Measurements from ENCODE around the gene CWC27.
A peak's percentile ranks its signal among the peaks of the same experiment; 100 is the strongest.
"Not testable (repeated sequence)": the region's sequence is repeated elsewhere in the genome, so short reads cannot be mapped to it uniquely, and the experiment has no call there.

CWC27 gene

DNA sequence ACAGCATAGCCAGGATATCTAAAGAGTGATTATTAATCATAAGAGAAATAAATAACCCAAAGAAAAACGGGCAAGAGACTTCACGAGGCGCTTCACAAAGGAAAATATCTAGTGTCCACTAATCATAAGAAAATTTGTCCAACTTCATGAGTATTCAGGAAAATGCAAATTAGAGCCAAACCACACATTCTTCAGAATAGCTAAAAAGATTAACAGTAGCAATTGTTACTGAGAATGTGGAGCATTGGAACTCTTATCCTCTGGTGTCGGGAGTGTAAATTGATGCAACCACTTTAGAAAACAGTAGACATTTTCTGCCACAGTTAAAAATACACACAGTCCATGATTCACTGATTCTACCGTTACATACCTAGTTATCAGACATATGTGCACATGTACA is 145.7 kb downstream of the CWC27 start:
- Histone ChIP-seq H3K27me3 (ENCODE audit: control insufficient read depth, insufficient read depth, low read length) (no peaks in the 10 kb centered on the region), H3K4me3 (ENCODE audit: low read depth, low read length) (no peak overlapping the region), H3K27ac (ENCODE audit: low read depth, low read length) (no peak overlapping the region), H3K9ac (ENCODE audit: low read depth, low read length) (no peak overlapping the region), H3K4me1 (ENCODE audit: control insufficient read depth, insufficient read depth, low read length) (no peaks in the 10 kb centered on the region), H3K36me3 (ENCODE audit: control insufficient read depth, insufficient read depth, low read length) (no peaks in the 10 kb centered on the region), H3K9me3 (ENCODE audit: control insufficient read depth, insufficient read depth, low read length) (peaks cover 8% of the 10 kb centered on the region)

DNA sequence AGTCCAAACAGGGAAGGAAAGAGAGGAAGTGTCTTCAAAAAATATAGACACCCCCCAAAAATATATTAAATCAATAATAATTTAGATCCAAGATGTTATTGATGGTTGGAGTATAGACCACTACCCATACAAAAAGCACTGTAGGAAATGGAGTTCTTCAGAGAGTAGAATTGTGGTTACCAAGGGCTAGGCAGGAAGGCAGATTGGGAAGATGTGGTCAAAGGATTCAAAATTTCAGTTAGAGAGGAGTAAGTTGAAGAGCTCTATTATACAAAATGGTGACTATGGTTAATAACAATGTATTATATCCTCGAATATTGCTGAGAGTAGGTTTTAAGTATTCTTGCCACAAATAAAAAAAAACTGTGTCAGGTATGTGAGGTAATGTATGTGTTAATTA is 149.4 kb downstream of the CWC27 start:
- Histone ChIP-seq H3K4me1 (ENCODE audit: control insufficient read depth, insufficient read depth, low read length) (peaks cover 9% of the 10 kb centered on the region; the same call in 1 of the 2 replicates), H3K4me3 (ENCODE audit: low read depth, low read length) (no peak overlapping the region), H3K9ac (ENCODE audit: low read depth, low read length) (no peak overlapping the region), H3K36me3 (ENCODE audit: control insufficient read depth, insufficient read depth, low read length) (no peaks in the 10 kb centered on the region), H3K27ac (ENCODE audit: low read depth, low read length) (no peak overlapping the region), H3K27me3 (ENCODE audit: control insufficient read depth, insufficient read depth, low read length) (no peaks in the 10 kb centered on the region), H3K9me3 (ENCODE audit: control insufficient read depth, insufficient read depth, low read length) (peaks cover 10% of the 10 kb centered on the region)

DNA sequence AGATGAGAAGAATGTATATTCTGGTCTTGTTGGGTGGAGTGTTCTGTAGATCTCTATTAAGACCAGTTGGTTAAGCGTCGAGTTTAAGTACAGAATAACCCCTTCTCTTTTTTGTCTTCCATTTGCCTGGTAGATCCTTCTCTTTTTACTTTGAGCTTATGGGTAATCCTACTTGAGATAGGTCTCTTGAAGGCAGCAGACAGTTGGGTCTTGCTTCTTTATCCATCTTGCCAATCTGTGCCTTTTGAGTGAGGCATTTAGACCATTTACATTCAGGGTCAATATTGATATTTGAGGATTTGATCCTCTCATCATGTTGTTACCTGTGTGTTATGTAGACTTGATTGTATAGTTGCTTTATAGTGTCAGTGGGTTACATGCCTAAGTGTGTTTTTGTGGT is 152.7 kb downstream of the CWC27 start:
- peaks cover 10% of the 10 kb centered on the region; the same call in 1 of the 2 replicates for H3K4me1 ChIP-seq (ENCODE audit: control insufficient read depth, insufficient read depth, low read length)
- no peaks in the 10 kb centered on the region for H3K36me3 ChIP-seq (ENCODE audit: control insufficient read depth, insufficient read depth, low read length)
- H3K4me3 ChIP-seq (ENCODE audit: low read depth, low read length) = no peak overlapping the region
- no peak overlapping the region for H3K9ac ChIP-seq (ENCODE audit: low read depth, low read length)
- H3K27me3 ChIP-seq (ENCODE audit: control insufficient read depth, insufficient read depth, low read length) = no peaks in the 10 kb centered on the region
- H3K9me3 ChIP-seq (ENCODE audit: control insufficient read depth, insufficient read depth, low read length) = peaks cover 10% of the 10 kb centered on the region
- no peak overlapping the region for H3K27ac ChIP-seq (ENCODE audit: low read depth, low read length)

DNA sequence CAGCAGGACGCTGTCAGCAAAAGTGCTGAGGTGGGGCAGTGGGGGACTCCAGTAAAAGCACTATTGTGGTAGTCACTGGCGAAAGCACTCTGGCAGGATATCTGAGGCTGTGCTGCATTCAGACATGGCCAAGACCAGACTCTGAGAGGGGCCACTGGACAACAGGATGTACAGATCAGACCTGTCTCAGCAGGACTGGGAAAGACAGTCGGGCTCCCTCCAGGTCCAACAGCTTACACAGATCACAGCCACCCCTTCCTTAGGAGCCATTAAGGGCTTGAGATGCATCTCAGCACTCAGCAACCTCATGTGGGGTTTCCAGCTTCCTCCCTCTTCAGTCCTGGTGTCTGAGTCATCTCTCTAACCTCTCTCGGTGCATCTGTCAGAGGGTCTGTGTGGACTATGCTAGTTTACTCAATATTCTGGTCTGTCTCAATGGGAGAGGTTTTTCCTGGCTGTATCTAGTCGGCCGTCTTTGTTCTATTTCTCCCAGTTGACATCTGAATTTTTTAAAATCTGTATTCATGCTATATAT is 154.5 kb downstream of the CWC27 start:
- H3K36me3 ChIP-seq (ENCODE audit: control insufficient read depth, insufficient read depth, low read length) = no peaks in the 10 kb centered on the region
- H3K27me3 ChIP-seq (ENCODE audit: control insufficient read depth, insufficient read depth, low read length) = no peaks in the 10 kb centered on the region
- no peak overlapping the region for H3K4me3 ChIP-seq (ENCODE audit: low read depth, low read length)
- H3K9me3 ChIP-seq (ENCODE audit: control insufficient read depth, insufficient read depth, low read length) = peaks cover 10% of the 10 kb centered on the region
- H3K27ac ChIP-seq (ENCODE audit: low read depth, low read length) = no peak overlapping the region
- H3K9ac ChIP-seq (ENCODE audit: low read depth, low read length) = no peak overlapping the region
- peaks cover 10% of the 10 kb centered on the region; the same call in 1 of the 2 replicates for H3K4me1 ChIP-seq (ENCODE audit: control insufficient read depth, insufficient read depth, low read length)

DNA sequence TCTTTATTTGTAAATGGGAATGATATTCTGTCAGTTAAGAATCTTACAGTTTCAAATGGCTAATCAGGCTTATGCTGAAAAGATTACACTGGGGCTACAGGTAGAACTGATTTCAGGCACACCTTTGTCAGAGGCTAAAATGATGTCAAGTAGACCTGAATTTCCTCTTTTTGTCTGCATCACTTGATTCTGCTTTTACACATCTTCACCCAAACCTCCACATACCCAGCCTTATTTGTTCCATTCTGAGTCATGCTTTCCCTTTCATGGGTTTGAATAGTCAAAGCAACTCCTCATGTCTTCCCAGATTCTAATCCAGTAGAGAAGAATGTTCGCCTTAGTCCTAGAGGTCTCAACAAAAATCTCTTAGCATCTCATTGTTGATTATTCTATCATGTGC is 156.4 kb downstream of the CWC27 start:
- peaks cover 10% of the 10 kb centered on the region; the same call in 1 of the 2 replicates for H3K4me1 ChIP-seq (ENCODE audit: control insufficient read depth, insufficient read depth, low read length)
- H3K36me3 ChIP-seq (ENCODE audit: control insufficient read depth, insufficient read depth, low read length) = no peaks in the 10 kb centered on the region
- no peak overlapping the region for H3K9ac ChIP-seq (ENCODE audit: low read depth, low read length)
- H3K27ac ChIP-seq (ENCODE audit: low read depth, low read length) = no peak overlapping the region
- H3K27me3 ChIP-seq (ENCODE audit: control insufficient read depth, insufficient read depth, low read length) = no peaks in the 10 kb centered on the region
- H3K9me3 ChIP-seq (ENCODE audit: control insufficient read depth, insufficient read depth, low read length) = peaks cover 5% of the 10 kb centered on the region; the same call in 1 of the 2 replicates
- no peak overlapping the region for H3K4me3 ChIP-seq (ENCODE audit: low read depth, low read length)

DNA sequence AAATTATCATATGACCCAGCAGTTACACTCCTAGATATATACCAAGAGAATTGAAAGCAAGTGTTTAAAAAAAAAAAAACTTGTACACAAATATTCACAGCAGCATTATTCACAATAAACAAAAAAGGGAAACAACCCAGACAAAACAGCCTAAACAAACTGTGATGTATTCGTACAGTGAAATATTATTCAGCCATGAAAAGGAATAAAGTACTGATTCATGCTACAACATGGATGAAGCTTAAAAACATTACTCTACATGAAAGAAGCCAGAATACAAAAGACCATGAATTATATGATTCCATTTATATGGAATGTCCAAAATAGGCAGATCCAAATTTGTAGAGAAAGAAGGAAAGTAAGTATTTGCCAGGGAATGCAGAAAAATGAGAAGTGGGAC is 161.1 kb downstream of the CWC27 start:
- Histone ChIP-seq H3K4me1 (ENCODE audit: control insufficient read depth, insufficient read depth, low read length) (no peaks in the 10 kb centered on the region), H3K27me3 (ENCODE audit: control insufficient read depth, insufficient read depth, low read length) (no peaks in the 10 kb centered on the region), H3K4me3 (ENCODE audit: low read depth, low read length) (no peak overlapping the region), H3K9me3 (ENCODE audit: control insufficient read depth, insufficient read depth, low read length) (no peaks in the 10 kb centered on the region), H3K27ac (ENCODE audit: low read depth, low read length) (no peak overlapping the region), H3K36me3 (ENCODE audit: control insufficient read depth, insufficient read depth, low read length) (no peaks in the 10 kb centered on the region), H3K9ac (ENCODE audit: low read depth, low read length) (no peak overlapping the region)

DNA sequence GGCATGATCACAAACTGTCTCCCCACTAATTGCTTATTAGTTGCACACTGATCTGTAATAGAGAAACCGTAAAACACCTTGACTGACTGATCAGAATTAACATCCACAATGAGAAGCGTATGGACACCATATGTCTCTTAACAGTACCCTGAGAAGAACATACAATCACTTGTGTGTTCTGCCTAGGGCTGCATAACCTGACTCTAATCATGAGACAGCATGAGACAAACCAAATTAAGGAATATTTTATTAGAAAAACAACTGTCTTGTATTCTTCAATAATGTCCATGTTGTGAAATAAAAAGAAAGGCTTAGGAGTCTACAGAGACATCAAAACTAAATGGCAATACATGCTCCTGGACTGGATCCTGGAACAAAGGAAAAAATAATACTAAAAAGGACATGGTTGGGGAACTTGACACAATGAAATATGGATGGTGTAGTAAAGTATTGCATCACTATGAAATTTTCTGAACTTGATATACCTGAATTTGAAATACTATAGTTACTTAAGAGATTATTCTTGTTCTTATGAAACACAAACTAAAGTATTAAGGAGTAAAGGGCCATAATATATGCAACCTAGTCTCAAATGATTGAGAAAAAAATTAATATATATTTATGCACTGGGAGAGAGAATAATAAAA is 162.1 kb downstream of the CWC27 start:
- no peak overlapping the region for H3K4me3 ChIP-seq (ENCODE audit: low read depth, low read length)
- no peaks in the 10 kb centered on the region for H3K9me3 ChIP-seq (ENCODE audit: control insufficient read depth, insufficient read depth, low read length)
- no peaks in the 10 kb centered on the region for H3K4me1 ChIP-seq (ENCODE audit: control insufficient read depth, insufficient read depth, low read length)
- no peak overlapping the region for H3K9ac ChIP-seq (ENCODE audit: low read depth, low read length)
- H3K27me3 ChIP-seq (ENCODE audit: control insufficient read depth, insufficient read depth, low read length) = no peaks in the 10 kb centered on the region
- no peaks in the 10 kb centered on the region for H3K36me3 ChIP-seq (ENCODE audit: control insufficient read depth, insufficient read depth, low read length)
- no peak overlapping the region for H3K27ac ChIP-seq (ENCODE audit: low read depth, low read length)

DNA sequence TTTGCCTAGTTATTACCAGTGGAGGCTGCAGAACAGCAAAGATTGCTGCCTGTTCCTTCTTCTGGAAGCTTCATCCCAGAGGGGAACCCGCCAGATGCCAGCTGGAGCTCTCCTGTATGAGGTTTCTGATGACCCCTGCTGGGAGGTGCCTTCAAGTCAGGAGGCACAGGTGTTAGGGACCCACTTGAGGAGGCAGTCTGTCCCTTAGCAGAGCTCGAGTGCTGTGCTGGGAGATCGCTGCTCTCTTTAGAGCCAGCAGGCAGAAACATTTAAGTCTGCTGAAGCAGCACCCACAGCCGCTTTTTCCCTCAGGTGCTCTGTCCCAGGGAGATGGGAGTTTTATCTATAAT is 170.7 kb downstream of the CWC27 start:
- H3K9me3 ChIP-seq (ENCODE audit: control insufficient read depth, insufficient read depth, low read length) = not testable (repeated sequence)

DNA sequence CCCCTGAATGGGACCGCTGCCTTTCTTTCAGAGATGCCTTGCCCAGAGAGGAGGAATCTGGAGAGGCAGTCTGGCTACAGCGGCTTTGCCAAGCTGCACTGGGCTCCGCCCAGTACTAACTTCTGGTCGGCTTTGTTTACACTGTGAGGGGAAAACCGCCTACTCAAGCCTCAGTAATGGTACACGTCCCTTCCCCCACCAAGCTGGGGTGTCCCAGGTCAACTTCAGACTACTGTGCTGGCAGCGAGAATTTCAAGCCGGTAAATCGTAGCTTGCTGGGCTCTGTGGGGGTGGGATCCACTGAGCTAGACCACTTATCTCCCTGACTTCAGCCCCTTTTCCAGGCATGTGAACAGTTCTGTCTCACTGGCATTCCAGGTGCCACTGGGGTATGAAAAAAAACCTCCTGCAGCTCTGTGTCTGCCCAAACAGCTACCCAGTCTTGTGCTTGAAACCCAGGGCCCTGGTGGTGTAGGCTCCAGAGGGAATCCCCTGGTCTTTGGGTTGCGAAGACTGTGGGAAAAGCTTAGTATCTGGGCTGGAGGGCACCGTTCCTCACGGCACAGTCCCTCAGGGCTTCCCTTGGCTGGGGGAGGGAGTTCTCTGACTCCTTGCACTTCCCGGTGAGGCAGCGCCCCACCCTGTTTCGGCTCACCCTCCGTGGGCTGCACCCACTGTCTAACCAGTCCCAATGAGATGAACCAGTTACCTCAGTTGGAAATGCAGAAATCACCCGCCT is 171.2 kb downstream of the CWC27 start:
- H3K9ac ChIP-seq (ENCODE audit: low read depth, low read length) = no peak overlapping the region

More for the DNA sequence above, 170.7 kb downstream of the CWC27 start:
- H3K9ac ChIP-seq (ENCODE audit: low read depth, low read length); H3K4me3 ChIP-seq (ENCODE audit: low read depth, low read length); H3K27me3 ChIP-seq (ENCODE audit: control insufficient read depth, insufficient read depth, low read length); H3K36me3 ChIP-seq (ENCODE audit: control insufficient read depth, insufficient read depth, low read length); H3K4me1 ChIP-seq (ENCODE audit: control insufficient read depth, insufficient read depth, low read length): not testable (repeated sequence)
- peak overlapping the region; percentile 35 for H3K27ac ChIP-seq (ENCODE audit: low read depth, low read length)

DNA sequence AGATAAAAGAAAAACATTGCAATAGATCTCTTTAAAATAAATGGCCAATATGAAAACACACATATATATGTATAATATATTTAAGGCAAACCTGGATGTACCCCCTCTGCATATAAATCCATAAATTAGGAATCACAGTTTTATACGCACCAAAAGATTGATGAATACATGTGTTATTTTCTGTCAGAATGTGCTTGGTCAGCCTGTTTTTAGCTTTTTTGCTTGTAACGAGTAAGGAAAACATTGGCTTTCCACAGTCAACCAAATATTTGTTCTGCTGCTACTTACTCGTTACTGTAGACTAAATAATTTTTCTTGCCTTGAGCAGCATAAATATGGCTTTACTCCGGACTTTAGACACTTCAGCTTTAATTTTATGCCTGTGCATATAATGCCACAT is 173.7 kb downstream of the CWC27 start:
- no peaks in the 10 kb centered on the region for H3K9me3 ChIP-seq (ENCODE audit: control insufficient read depth, insufficient read depth, low read length)
- H3K36me3 ChIP-seq (ENCODE audit: control insufficient read depth, insufficient read depth, low read length) = no peaks in the 10 kb centered on the region
- H3K9ac ChIP-seq (ENCODE audit: low read depth, low read length) = no peak overlapping the region
- H3K4me1 ChIP-seq (ENCODE audit: control insufficient read depth, insufficient read depth, low read length) = peaks cover 9% of the 10 kb centered on the region
- no peaks in the 10 kb centered on the region for H3K27me3 ChIP-seq (ENCODE audit: control insufficient read depth, insufficient read depth, low read length)
- no peak overlapping the region for H3K27ac ChIP-seq (ENCODE audit: low read depth, low read length)
- no peak overlapping the region for H3K4me3 ChIP-seq (ENCODE audit: low read depth, low read length)

More for the DNA sequence above, 171.2 kb downstream of the CWC27 start:
- Histone ChIP-seq H3K27me3 (ENCODE audit: control insufficient read depth, insufficient read depth, low read length) (no peaks in the 10 kb centered on the region), H3K4me1 (ENCODE audit: control insufficient read depth, insufficient read depth, low read length) (peaks cover 9% of the 10 kb centered on the region), H3K27ac (ENCODE audit: low read depth, low read length) (peak overlapping the region; percentile 35), H3K9me3 (ENCODE audit: control insufficient read depth, insufficient read depth, low read length) (no peaks in the 10 kb centered on the region), H3K4me3 (ENCODE audit: low read depth, low read length) (no peak overlapping the region; the same call in 1 of the 2 replicates), H3K36me3 (ENCODE audit: control insufficient read depth, insufficient read depth, low read length) (no peaks in the 10 kb centered on the region)

DNA sequence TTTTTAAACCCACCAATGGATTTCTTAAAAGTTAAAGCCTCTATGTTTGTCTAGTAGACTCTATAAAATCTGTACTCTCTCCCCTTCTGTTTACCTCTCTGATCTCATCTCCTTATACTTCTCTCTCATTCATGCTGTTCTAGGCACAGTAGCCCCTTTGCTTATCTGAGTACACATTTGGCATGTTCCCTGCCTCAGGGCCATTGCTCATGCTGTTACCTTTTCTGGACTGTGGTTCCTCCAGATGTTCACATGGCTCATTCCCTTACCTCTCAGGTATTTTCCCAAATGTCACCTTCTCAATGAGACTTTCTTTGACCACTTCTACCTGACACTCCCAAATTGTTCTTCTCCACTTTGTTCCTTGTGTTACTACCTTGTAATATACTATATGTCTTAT is 176.1 kb downstream of the CWC27 start:
- Histone ChIP-seq H3K36me3 (ENCODE audit: control insufficient read depth, insufficient read depth, low read length) (no peaks in the 10 kb centered on the region), H3K27ac (ENCODE audit: low read depth, low read length) (no peak overlapping the region), H3K4me3 (ENCODE audit: low read depth, low read length) (no peak overlapping the region), H3K9ac (ENCODE audit: low read depth, low read length) (no peak overlapping the region), H3K9me3 (ENCODE audit: control insufficient read depth, insufficient read depth, low read length) (no peaks in the 10 kb centered on the region), H3K27me3 (ENCODE audit: control insufficient read depth, insufficient read depth, low read length) (no peaks in the 10 kb centered on the region), H3K4me1 (ENCODE audit: control insufficient read depth, insufficient read depth, low read length) (peaks cover 1% of the 10 kb centered on the region)

All from HUES48 (cell line).